Right lobe of liver (tissue), 4 donors: ENCODE results near the gene LRMDA.

Experiments
- CTCF ChIP-seq, 4 donors: fragments of 200-600 bp in 3 of 4; fragments of 450-650 bp in 1 of 4; IDR thresholded peaks; one replicate each; pipeline versions ENCODE4 v1.5.1 to v1.8.0; 2016 to 2022; ENCODE audit warnings: antibody characterized with exemption in 4 of 4, mild to moderate bottlenecking in 2 of 4
- POLR2A ChIP-seq: fragments of 450-650 bp; IDR thresholded peaks from one replicate; pipeline ENCODE4 v1.6.1; 2017; ENCODE audit warnings: antibody characterized with exemption, mild to moderate bottlenecking
- donor health status: DM: no; HTN: no; CAD: no.
- donor health status: DM: no; HTN: no; CAD: no.
- donor health status: DM: no; HTN: yes; CAD: no.

- no peak for TF ChIP-seq CTCF (IDR thresholded peaks at IDR 0.05)
- no peak for TF ChIP-seq POLR2A
These were observed 340.9 kb downstream of the LRMDA start for GRCh38 chr10:75772153-75772887.
